HepG2 (cell line): Measurements from ENCODE around the gene EBF3. TPM values are rescaled to one million over a fixed set of nuclear protein-coding genes. Genes with fewer than 3 reads are reported as not detected.

ENCODE experiments used
- ATAC-seq: fragments of 200-7000 bp; cut with Tn5 transposase; 3 replicates; pipeline ENCODE4 v1.9.1; 2020; ENCODE audit warnings: mild to moderate bottlenecking, moderate library complexity
- BruUV-seq: library from RNA; stranded (reverse); fragments of 400-500 nt; replicated peaks from 2 replicates; lab custom pipeline; 2021; lab: Mats Ljungman, UMichigan
- CTCF ChIA-PET: fragments of 300-600 bp; formaldehyde crosslinking; extraction: SDS; loops from one replicate; lab custom pipeline; 2021; ENCODE audit warnings: low total read pairs, inconsistent platforms, low intra/inter-chr PET ratio; lab: Yijun Ruan, JAX
- POLR2A ChIA-PET: fragments of 350-600 bp; sonication (Branson Sonifier 250); formaldehyde crosslinking; loops from one replicate; lab custom pipeline; 2020; ENCODE audit warnings: antibody characterized with exemption, inconsistent platforms; lab: Yijun Ruan, JAX
- DNase-seq: peaks from one replicate; pipeline ENCODE4 v3.0.0-alpha.2; 2015; ENCODE audit warnings: low spot score
- FAIRE-seq: peaks from 3 replicates; lab custom pipeline; 2011; peaks lifted over from hg19 to GRCh38; lab: Jason Lieb, UNC
- H2AFZ ChIP-seq: one replicate; pipeline ENCODE4 v1.6.1; 2011; ENCODE audit warnings: low read length, inconsistent platforms
- H3K27ac ChIP-seq: fragments of 300-600 bp; 3 replicates; pipeline ENCODE4 v1.8.0; 2011; ENCODE audit warnings: mixed run types, mild to moderate bottlenecking, mixed read lengths, low read length, inconsistent platforms; ENCODE audit not compliant: insufficient read depth; ENCODE audit errors: extremely low read length
- H3K27me3 ChIP-seq, 2 experiments: fragments of 200-600 bp in 1 of 2; 2 replicates in 1 of 2; 3 replicates in 1 of 2; pipeline versions ENCODE4 v1.6.0 to v1.8.0; 2011; ENCODE audit warnings: low read length in 2 of 2, mild to moderate bottlenecking in 2 of 2, moderate library complexity in 2 of 2, inconsistent platforms in 1 of 2; ENCODE audit not compliant: insufficient read depth in 2 of 2, control insufficient read depth in 1 of 2
- H3K36me3 ChIP-seq, 2 experiments: fragments of 200-600 bp in 1 of 2; replicated peaks in 1 of 2; 2 replicates in 1 of 2; 3 replicates in 1 of 2; pipeline versions ENCODE4 v1.5.1 to v1.8.0; 2011; ENCODE audit warnings: low read length in 2 of 2, inconsistent platforms in 1 of 2; ENCODE audit not compliant: insufficient read depth in 2 of 2, control insufficient read depth in 1 of 2
- H3K4me1 ChIP-seq: 2 replicates; pipeline ENCODE4 v1.5.1; 2012; ENCODE audit warnings: low read length, inconsistent platforms; ENCODE audit not compliant: insufficient read depth
- H3K4me2 ChIP-seq: 2 replicates; pipeline ENCODE4 v1.6.0; 2011; ENCODE audit warnings: low read depth, low read length, inconsistent platforms
- H3K4me3 ChIP-seq, 3 experiments: fragments of 200-600 bp in 1 of 3; sonication (generic), shearing (Covaris generic) in 1 of 3; replicated peaks in 1 of 3; 2 replicates each; pipeline ENCODE4 v1.5.1; 2011 to 2016; ENCODE audit warnings: low read length in 3 of 3, inconsistent platforms in 2 of 3, low read depth in 2 of 3, mild to moderate bottlenecking in 2 of 3, control low read depth in 1 of 3, mixed read lengths in 1 of 3; ENCODE audit not compliant: insufficient read depth in 1 of 3
- H3K79me2 ChIP-seq: one replicate; pipeline ENCODE4 v1.6.1; 2011; ENCODE audit warnings: low read length, inconsistent platforms; ENCODE audit not compliant: insufficient read depth
- H3K9ac ChIP-seq: 2 replicates; pipeline ENCODE4 v1.6.0; 2011; ENCODE audit warnings: mild to moderate bottlenecking, low read depth, low read length, inconsistent platforms; ENCODE audit not compliant: insufficient read depth
- H3K9me3 ChIP-seq: 2 replicates; pipeline ENCODE4 v1.5.1; 2012; ENCODE audit warnings: mild to moderate bottlenecking, low read length
- H4K20me1 ChIP-seq: 2 replicates; pipeline ENCODE4 v1.6.0; 2011; ENCODE audit warnings: inconsistent platforms, mild to moderate bottlenecking, low read length, moderate library complexity; ENCODE audit not compliant: insufficient read depth
- MAFG ChIP-seq: sonication (generic); formaldehyde crosslinking; IDR thresholded peaks from 2 replicates; pipeline ENCODE4 v1.5.1; 2020; ENCODE audit warnings: mild to moderate bottlenecking, missing genetic modification reagents
- MYNN ChIP-seq: sonication (generic); formaldehyde crosslinking; IDR thresholded peaks from 2 replicates; pipeline ENCODE4 v1.4.0; 2020; ENCODE audit warnings: mild to moderate bottlenecking, low read depth, missing genetic modification reagents
- STAG1 ChIP-seq: sonication (generic); formaldehyde crosslinking; IDR thresholded peaks from 2 replicates; pipeline ENCODE4 v1.4.0; 2020; ENCODE audit warnings: missing genetic modification reagents
- ZSCAN22 ChIP-seq: sonication (generic); formaldehyde crosslinking; IDR thresholded peaks from 2 replicates; pipeline ENCODE4 v1.4.0; 2020; ENCODE audit warnings: mild to moderate bottlenecking, missing genetic modification reagents
- WGBS: methylation state at CpG from one replicate; pipeline ENCODE4 v1.1.6; 2017; ENCODE audit warnings: low lambda C conversion rate; 5-methylcytosine and 5-hydroxymethylcytosine counted together
- in situ Hi-C: cut with HindIII; loops from 2 replicates; pipeline ENCODE4 v1.10.0; 2017; ENCODE audit warnings: low pct_unique_long_range_greater_than_20kb; ENCODE audit not compliant: extremely low pct_ligation_motif_present
- intact Hi-C: fragments of 100-400 bp; cut with micrococcal nuclease; formaldehyde crosslinking; loops from one replicate; pipeline ENCODE4 v1.10.0; 2022; ENCODE audit not compliant: unreplicated experiment
- polyA plus RNA-seq, 8 experiments: library from polyadenylated mRNA; depleted of rRNA in 3 of 8; stranded (reverse) in 7 of 8; unstranded in 1 of 8; fragments of >200 nt; fragmentation: Illumina TruSeq in 4 of 8; extraction: Trizol in 4 of 8; gene quantifications; 2 replicates each; pipeline versions ENCODE4 v1.2.1 to v1.2.3, GENCODE V29; 2011 to 2016; ENCODE audit warnings: low read depth in 4 of 8, missing spikeins in 1 of 8, mixed read lengths in 1 of 8; ENCODE audit not compliant: insufficient read depth in 1 of 8
- total RNA-seq, 5 experiments: library from RNA; depleted of rRNA; stranded (reverse); fragments of >200 nt; fragmentation: Illumina TruSeq; extraction: Trizol; gene quantifications; 2 replicates each; pipeline ENCODE4 v1.2.3, GENCODE V29; 2016; ENCODE audit warnings: low read depth in 1 of 5
- TF ChIP-seq, protein P1 (sequence below): sonication (generic); formaldehyde crosslinking; IDR thresholded peaks from 2 replicates; pipeline ENCODE4 v1.5.0; 2020; ENCODE audit warnings: mild to moderate bottlenecking, missing genetic modification reagents
- TF ChIP-seq, protein P2 (sequence below): IDR thresholded peaks from 2 replicates; pipeline ENCODE4 v1.6.1; 2016

The EBF3 gene
- total and polyA plus RNA-seq, 2 of the 13 experiments (the other 11 are each of a cell fraction or from before 2014, with no cell fraction given): not detected

DNA sequence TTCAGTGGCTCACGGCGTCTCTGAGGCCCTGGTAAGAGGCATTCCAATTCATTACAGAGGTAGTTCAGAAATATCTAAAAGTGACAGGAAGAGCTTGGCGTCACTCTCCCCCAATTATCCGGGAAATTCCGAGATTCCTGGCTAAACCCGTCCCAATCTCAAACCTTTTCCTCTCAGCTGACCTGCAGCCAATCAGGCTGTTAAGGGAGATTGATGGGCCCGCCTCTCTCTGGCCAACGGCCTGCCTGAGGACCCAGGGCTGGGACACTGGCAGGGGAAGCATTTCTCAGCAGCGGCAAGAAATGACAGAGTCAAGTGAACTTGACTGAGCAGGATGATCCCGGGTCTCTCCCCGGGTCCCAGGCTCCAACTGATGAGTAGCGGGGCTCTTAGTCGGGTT lies 72.3 kb downstream of the EBF3 start:
- Histone ChIP-seq H3K9me3 (no peaks in the 10 kb centered on the region), H4K20me1 (no peaks in the 10 kb centered on the region), H3K4me2 (no peak overlapping the region), H3K4me3 (no peak overlapping the region), H3K27me3 (peaks cover 2 to 32% of the 10 kb centered on the region in 2 experiments; a peak in 3 of 5 replicates), H3K4me1 (no peaks in the 10 kb centered on the region), H2AFZ (no peak overlapping the region), H3K79me2 (no peaks in the 10 kb centered on the region), H3K9ac (no peak overlapping the region), H3K36me3 (no peaks in the 10 kb centered on the region), H3K27ac (no peak overlapping the region)
- TF ChIP-seq STAG1 (CRISPR knock-in tag) (no peak), MAFG (CRISPR knock-in tag) (no peak), ZSCAN22 (no peak), MYNN (CRISPR knock-in tag) (no peak)
- TF ChIP-seq, protein P1, sequence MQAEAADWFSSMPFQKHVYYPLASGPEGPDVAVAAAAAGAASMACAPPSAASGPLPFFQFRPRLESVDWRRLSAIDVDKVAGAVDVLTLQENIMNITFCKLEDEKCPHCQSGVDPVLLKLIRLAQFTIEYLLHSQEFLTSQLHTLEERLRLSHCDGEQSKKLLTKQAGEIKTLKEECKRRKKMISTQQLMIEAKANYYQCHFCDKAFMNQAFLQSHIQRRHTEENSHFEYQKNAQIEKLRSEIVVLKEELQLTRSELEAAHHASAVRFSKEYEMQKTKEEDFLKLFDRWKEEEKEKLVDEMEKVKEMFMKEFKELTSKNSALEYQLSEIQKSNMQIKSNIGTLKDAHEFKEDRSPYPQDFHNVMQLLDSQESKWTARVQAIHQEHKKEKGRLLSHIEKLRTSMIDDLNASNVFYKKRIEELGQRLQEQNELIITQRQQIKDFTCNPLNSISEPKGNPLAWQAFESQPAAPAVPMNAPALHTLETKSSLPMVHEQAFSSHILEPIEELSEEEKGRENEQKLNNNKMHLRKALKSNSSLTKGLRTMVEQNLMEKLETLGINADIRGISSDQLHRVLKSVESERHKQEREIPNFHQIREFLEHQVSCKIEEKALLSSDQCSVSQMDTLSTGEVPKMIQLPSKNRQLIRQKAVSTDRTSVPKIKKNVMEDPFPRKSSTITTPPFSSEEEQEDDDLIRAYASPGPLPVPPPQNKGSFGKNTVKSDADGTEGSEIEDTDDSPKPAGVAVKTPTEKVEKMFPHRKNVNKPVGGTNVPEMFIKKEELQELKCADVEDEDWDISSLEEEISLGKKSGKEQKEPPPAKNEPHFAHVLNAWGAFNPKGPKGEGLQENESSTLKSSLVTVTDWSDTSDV (CRISPR knock-in tag): no peak
- TF ChIP-seq, protein P2, sequence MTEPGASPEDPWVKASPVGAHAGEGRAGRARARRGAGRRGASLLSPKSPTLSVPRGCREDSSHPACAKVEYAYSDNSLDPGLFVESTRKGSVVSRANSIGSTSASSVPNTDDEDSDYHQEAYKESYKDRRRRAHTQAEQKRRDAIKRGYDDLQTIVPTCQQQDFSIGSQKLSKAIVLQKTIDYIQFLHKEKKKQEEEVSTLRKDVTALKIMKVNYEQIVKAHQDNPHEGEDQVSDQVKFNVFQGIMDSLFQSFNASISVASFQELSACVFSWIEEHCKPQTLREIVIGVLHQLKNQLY (CRISPR knock-in tag): no peak
- CTCF ChIA-PET: interaction anchor here (1.7 kb wide), 1 partner anchor 80 kb away, joined by 3 read pairs; no protein-coding TSS in a partner anchor
- 34% methylated on average over 10 of the region's 13 CpGs for WGBS
- in situ Hi-C loops (no loop called here), intact Hi-C loops (no loop called here)
- no TSS peak for BruUV-seq
- DNase-seq (no peak), ATAC-seq (no peak), FAIRE-seq (no peak)
- POLR2A ChIA-PET: no interaction called here
